ENCODE data around the gene CTNND2. TPM values are rescaled to one million over a fixed set of nuclear protein-coding genes. Genes with fewer than 3 reads are reported as not detected.

The CTNND2 gene
- total RNA-seq, 2 experiments from 2014 or later, result 0.20 TPM; not detected in 1

DNA sequence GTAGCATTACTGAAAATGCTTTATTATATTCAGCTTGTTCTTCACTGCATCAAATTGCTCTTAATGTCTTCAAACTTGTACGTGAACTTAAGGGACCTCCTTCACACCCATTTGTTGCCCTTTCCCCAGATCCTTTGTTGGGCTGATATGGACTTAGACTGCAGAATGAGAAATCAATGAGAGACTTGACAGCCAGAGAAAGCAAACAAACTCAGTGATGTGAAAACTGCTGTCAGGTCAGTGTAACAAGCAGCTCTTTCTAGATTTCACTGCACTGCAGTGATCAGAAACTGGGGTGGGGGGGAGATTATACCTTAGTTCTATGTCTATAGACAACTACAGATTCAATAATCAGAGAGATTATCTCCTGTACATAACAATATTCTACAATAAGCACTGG is 652.2 kb downstream of the CTNND2 start:
- Histone ChIP-seq H3K4me1 (ENCODE audit: insufficient read depth, low read length) (no peaks in the 10 kb centered on the region), H3K36me3 (ENCODE audit: insufficient read depth, low read length) (no peaks in the 10 kb centered on the region), H3K27me3 (ENCODE audit: control insufficient read depth in 1 of 2, insufficient read depth in 2 of 2, low read length in 2 of 2) (no peaks in the 10 kb centered on the region), H3K4me3 (ENCODE audit: low read length) (no peak overlapping the region), H3K27ac (ENCODE audit: low read depth in 1 of 2, low read length in 2 of 2) (no peak overlapping the region), H3K9me3 (ENCODE audit: control insufficient read depth in 1 of 2, insufficient read depth in 1 of 2, low read length in 2 of 2) (no peaks in the 10 kb centered on the region)
- ATAC-seq (ENCODE audit: poor library complexity) (no peak), DNase-seq (no peak)
- H3K4me3 Mint-ChIP-seq, result no peak overlapping the region
- H3K27ac Mint-ChIP-seq, result no peak overlapping the region
- no peaks in the 10 kb centered on the region for H3K27me3 Mint-ChIP-seq
- H3K36me3 Mint-ChIP-seq (ENCODE audit: low read depth), result no peaks in the 10 kb centered on the region
- no peak for TF ChIP-seq CTCF (IDR thresholded peaks at IDR 0.05)
- intact Hi-C loops (cut with DNase I, micrococcal nuclease), result no loop called here
- H3K9me3 Mint-ChIP-seq, result no peaks in the 10 kb centered on the region
- POLR2A ChIA-PET, result no interaction called here
- CTCF ChIA-PET, result no interaction called here
- H3K4me1 Mint-ChIP-seq (ENCODE audit: low read depth), result no peaks in the 10 kb centered on the region

- H3K27me3 ChIP-seq (ENCODE audit: control insufficient read depth in 1 of 2, insufficient read depth in 2 of 2, low read length in 2 of 2), result no peaks in the 10 kb centered on the region
- no peak for DNase-seq
- ChIA-PET CTCF (no interaction called here), POLR2A (no interaction called here)
- TF ChIP-seq CTCF (IDR thresholded peaks at IDR 0.05), result no peak
- Mint-ChIP-seq H3K4me1 (ENCODE audit: low read depth) (no peaks in the 10 kb centered on the region), H3K36me3 (ENCODE audit: low read depth) (no peaks in the 10 kb centered on the region), H3K27me3 (no peaks in the 10 kb centered on the region), H3K4me3 (no peak overlapping the region), H3K9me3 (no peaks in the 10 kb centered on the region), H3K27ac (no peak overlapping the region)
- no peaks in the 10 kb centered on the region for H3K9me3 ChIP-seq (ENCODE audit: control insufficient read depth in 1 of 2, insufficient read depth in 1 of 2, low read length in 2 of 2)
- intact Hi-C loops (cut with DNase I, micrococcal nuclease), result no loop called here
- H3K4me1 ChIP-seq (ENCODE audit: insufficient read depth, low read length), result no peaks in the 10 kb centered on the region
- no peak overlapping the region for H3K4me3 ChIP-seq (ENCODE audit: low read length)
- H3K36me3 ChIP-seq (ENCODE audit: insufficient read depth, low read length), result no peaks in the 10 kb centered on the region
- no peak for ATAC-seq (ENCODE audit: poor library complexity)
- H3K27ac ChIP-seq (ENCODE audit: low read depth in 1 of 2, low read length in 2 of 2), result no peak overlapping the region
Measured at GRCh38 chr5:11251247-11251646, 653.0 kb downstream of the CTNND2 start.

GRCh38 chr5:11248966-11249365 is 655.3 kb downstream of the CTNND2 start:
- DNase-seq, result no peak
- CTCF ChIA-PET, result no interaction called here
- POLR2A ChIA-PET, result no interaction called here

More at GRCh38 chr5:11248966-11249365, 655.3 kb downstream of the CTNND2 start:
- no peaks in the 10 kb centered on the region for H3K27me3 ChIP-seq (ENCODE audit: control insufficient read depth in 1 of 2, insufficient read depth in 2 of 2, low read length in 2 of 2)
- no peak overlapping the region for H3K27ac Mint-ChIP-seq
- H3K4me1 Mint-ChIP-seq (ENCODE audit: low read depth), result no peaks in the 10 kb centered on the region
- H3K27me3 Mint-ChIP-seq, result no peaks in the 10 kb centered on the region
- H3K9me3 Mint-ChIP-seq, result no peaks in the 10 kb centered on the region
- no peak overlapping the region for H3K4me3 ChIP-seq (ENCODE audit: low read length)
- H3K27ac ChIP-seq (ENCODE audit: low read depth in 1 of 2, low read length in 2 of 2), result no peak overlapping the region
- H3K36me3 Mint-ChIP-seq (ENCODE audit: low read depth), result no peaks in the 10 kb centered on the region
- TF ChIP-seq CTCF (IDR thresholded peaks at IDR 0.05), result no peak
- intact Hi-C loops (cut with DNase I, micrococcal nuclease), result no loop called here
- no peaks in the 10 kb centered on the region for H3K4me1 ChIP-seq (ENCODE audit: insufficient read depth, low read length)
- H3K4me3 Mint-ChIP-seq, result no peak overlapping the region
- no peaks in the 10 kb centered on the region for H3K36me3 ChIP-seq (ENCODE audit: insufficient read depth, low read length)
- ATAC-seq (ENCODE audit: poor library complexity), result no peak
- H3K9me3 ChIP-seq (ENCODE audit: control insufficient read depth in 1 of 2, insufficient read depth in 1 of 2, low read length in 2 of 2), result no peaks in the 10 kb centered on the region

Data from CD4-positive, alpha-beta T cell (primary cell).